Fibroblast of lung (primary cell): Measurements from ENCODE around the gene ANO4. TPM values are rescaled to one million over a fixed set of nuclear protein-coding genes. Genes with fewer than 3 reads are reported as not detected.

Source experiments
- DNase-seq, 2 donors: peaks; one replicate each; pipeline versions ENCODE4 v3.0.0 to v3.0.0-alpha.2; 2010; ENCODE audit warnings: low read depth in 2 of 2
- H2AFZ ChIP-seq: 2 replicates; pipeline ENCODE4 v1.5.1; 2012; ENCODE audit warnings: low read length, control low read depth, inconsistent platforms
- H3K27ac ChIP-seq: 2 replicates; pipeline ENCODE4 v1.5.1; 2011; ENCODE audit warnings: low read length, control low read depth; ENCODE audit not compliant: insufficient read depth
- H3K27me3 ChIP-seq: 2 replicates; pipeline ENCODE4 v1.5.1; 2011; ENCODE audit warnings: mild to moderate bottlenecking, low read length; ENCODE audit not compliant: control insufficient read depth, insufficient read depth
- H3K36me3 ChIP-seq: 2 replicates; pipeline ENCODE4 v1.5.1; 2011; ENCODE audit warnings: low read length; ENCODE audit not compliant: control insufficient read depth, insufficient read depth
- H3K4me1 ChIP-seq: 2 replicates; pipeline ENCODE4 v1.5.1; 2011; ENCODE audit warnings: low read length; ENCODE audit not compliant: control insufficient read depth, insufficient read depth; ENCODE audit errors: extremely low read depth
- H3K4me2 ChIP-seq: 2 replicates; pipeline ENCODE4 v1.5.1; 2011; ENCODE audit warnings: low read length, control low read depth; ENCODE audit not compliant: insufficient read depth; ENCODE audit errors: extremely low read depth
- H3K4me3 ChIP-seq, 4 experiments: fragments of 200-600 bp in 1 of 4; sonication (generic) in 1 of 4; replicated peaks in 1 of 4; 2 replicates each; pipeline ENCODE4 v1.5.1; 2011 to 2016; ENCODE audit warnings: low read length in 4 of 4, low read depth in 3 of 4, mild to moderate bottlenecking in 3 of 4, control low read depth in 2 of 4, inconsistent platforms in 1 of 4, mixed read lengths in 1 of 4; ENCODE audit not compliant: insufficient read depth in 1 of 4; ENCODE audit errors: control extremely low read depth in 1 of 4
- H3K79me2 ChIP-seq: 2 replicates; pipeline ENCODE4 v1.5.1; 2012; ENCODE audit warnings: mild to moderate bottlenecking, low read length, inconsistent platforms; ENCODE audit not compliant: control insufficient read depth, insufficient read depth
- H3K9ac ChIP-seq: 2 replicates; pipeline ENCODE4 v1.5.1; 2011; ENCODE audit warnings: mild to moderate bottlenecking, low read length, control low read depth; ENCODE audit not compliant: insufficient read depth
- H3K9me3 ChIP-seq: 2 replicates; pipeline ENCODE4 v1.5.1; 2012; ENCODE audit warnings: low read depth, low read length; ENCODE audit not compliant: control insufficient read depth, insufficient read depth
- H4K20me1 ChIP-seq: 2 replicates; pipeline ENCODE4 v1.5.1; 2011; ENCODE audit warnings: low read length; ENCODE audit not compliant: control insufficient read depth, insufficient read depth; ENCODE audit errors: extremely low read depth
- CTCF ChIP-seq, 2 donors: IDR thresholded peaks in 1 of 2; conservative IDR thresholded peaks in 1 of 2; 1 replicate in 1 of 2; 2 replicates in 1 of 2; pipeline ENCODE4 v1.5.1; 2011 to 2012; ENCODE audit warnings: low read length in 2 of 2, control low read depth in 1 of 2, inconsistent platforms in 1 of 2, low read depth in 1 of 2, mild to moderate bottlenecking in 1 of 2
- EZH2 ChIP-seq: IDR thresholded peaks from 2 replicates; pipeline ENCODE4 v1.5.1; 2012; ENCODE audit warnings: low read length, control low read depth, mild to moderate bottlenecking; ENCODE audit errors: missing control alignments
- polyA plus RNA-seq, 2 donors: library from polyadenylated mRNA; depleted of rRNA in 1 of 2; stranded (reverse) in 1 of 2; unstranded in 1 of 2; fragments of >200 nt; gene quantifications; 2 replicates each; pipeline ENCODE4 v1.2.1, GENCODE V29; 2011 to 2012; ENCODE audit warnings: missing spikeins in 1 of 2
- total RNA-seq: library from RNA; depleted of rRNA; stranded (reverse); fragments of >200 nt; gene quantifications from 2 replicates; pipeline ENCODE4 v1.2.1, GENCODE V29; 2014

Gene ANO4
- total and polyA plus RNA-seq, 2 donors (not counting 1 experiment from before 2014, with no cell fraction given) = 11.7 to 42.3 TPM

GRCh38 chr12:100796621-100797020 is 2.0 kb downstream of the ANO4 start:
- Histone ChIP-seq H2AFZ (no peak overlapping the region), H3K79me2 (no peaks in the 10 kb centered on the region), H3K4me2 (no peak overlapping the region), H3K4me1 (peaks cover 5% of the 10 kb centered on the region), H3K4me3 (peak overlapping the region in 2 of 4 experiments; percentile 46 to 55), H4K20me1 (no peaks in the 10 kb centered on the region), H3K27me3 (no peaks in the 10 kb centered on the region), H3K36me3 (no peaks in the 10 kb centered on the region), H3K9me3 (no peaks in the 10 kb centered on the region), H3K27ac (no peak overlapping the region), H3K9ac (no peak overlapping the region)
- no peak for DNase-seq
- TF ChIP-seq EZH2 (no peak), CTCF (conservative IDR thresholded peaks at IDR 0.05 in 1 of 2, IDR thresholded peaks at IDR 0.05 in 1 of 2; ENCODE audit: low read depth in 1 of 2, low read length in 2 of 2) (no peak)

- H4K20me1 ChIP-seq = no peaks in the 10 kb centered on the region
- H3K9me3 ChIP-seq = no peaks in the 10 kb centered on the region
- no peaks in the 10 kb centered on the region for H3K27me3 ChIP-seq
- no peaks in the 10 kb centered on the region for H3K79me2 ChIP-seq
- TF ChIP-seq EZH2 (no peak), CTCF (conservative IDR thresholded peaks at IDR 0.05 in 1 of 2, IDR thresholded peaks at IDR 0.05 in 1 of 2; ENCODE audit: low read depth in 1 of 2, low read length in 2 of 2) (no peak)
- H3K27ac ChIP-seq = no peak overlapping the region
- DNase-seq = no peak
- no peak overlapping the region for H3K9ac ChIP-seq
- H3K4me1 ChIP-seq = peaks cover 5% of the 10 kb centered on the region
- H2AFZ ChIP-seq = no peak overlapping the region
- H3K4me3 ChIP-seq = peak overlapping the region in 1 of 4 experiments; percentile 4
- no peaks in the 10 kb centered on the region for H3K36me3 ChIP-seq
- no peak overlapping the region for H3K4me2 ChIP-seq
Measured at GRCh38 chr12:100797246-100797645, 2.7 kb downstream of the ANO4 start.

GRCh38 chr12:100797786-100798185 is 3.2 kb downstream of the ANO4 start:
- TF ChIP-seq EZH2 (no peak), CTCF (conservative IDR thresholded peaks at IDR 0.05 in 1 of 2, IDR thresholded peaks at IDR 0.05 in 1 of 2; ENCODE audit: low read depth in 1 of 2, low read length in 2 of 2) (no peak)
- Histone ChIP-seq H3K79me2 (no peaks in the 10 kb centered on the region), H3K4me3 (no peak overlapping the region), H3K27ac (no peak overlapping the region), H3K4me2 (no peak overlapping the region), H4K20me1 (no peaks in the 10 kb centered on the region), H3K4me1 (peaks cover 5% of the 10 kb centered on the region), H2AFZ (no peak overlapping the region), H3K36me3 (no peaks in the 10 kb centered on the region), H3K9ac (no peak overlapping the region), H3K9me3 (no peaks in the 10 kb centered on the region), H3K27me3 (no peaks in the 10 kb centered on the region)
- DNase-seq = no peak
